Measurements from ENCODE around the gene CCDC102A.

DNA sequence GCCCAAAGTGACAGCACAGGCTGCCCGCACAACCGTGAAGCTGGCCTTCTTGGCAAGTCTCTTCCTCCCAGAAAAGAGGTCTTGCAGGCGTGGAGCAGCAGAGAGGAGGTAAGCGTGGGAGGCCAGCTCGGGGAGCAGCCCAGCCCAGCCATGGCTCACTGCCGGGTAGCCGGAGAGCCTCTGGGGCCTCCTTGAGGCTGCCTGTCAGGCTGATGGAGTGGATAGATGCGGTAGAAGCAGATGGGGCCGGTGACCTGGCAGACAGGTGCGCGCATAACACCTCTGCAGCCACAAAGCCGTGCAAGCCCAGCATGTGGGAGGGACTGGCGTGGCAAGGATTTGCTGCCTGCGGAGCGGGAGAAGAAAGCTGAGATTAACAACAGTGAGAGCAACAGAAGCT lies 33.0 kb downstream of the CCDC102A start:
- TF ChIP-seq, protein P1, sequence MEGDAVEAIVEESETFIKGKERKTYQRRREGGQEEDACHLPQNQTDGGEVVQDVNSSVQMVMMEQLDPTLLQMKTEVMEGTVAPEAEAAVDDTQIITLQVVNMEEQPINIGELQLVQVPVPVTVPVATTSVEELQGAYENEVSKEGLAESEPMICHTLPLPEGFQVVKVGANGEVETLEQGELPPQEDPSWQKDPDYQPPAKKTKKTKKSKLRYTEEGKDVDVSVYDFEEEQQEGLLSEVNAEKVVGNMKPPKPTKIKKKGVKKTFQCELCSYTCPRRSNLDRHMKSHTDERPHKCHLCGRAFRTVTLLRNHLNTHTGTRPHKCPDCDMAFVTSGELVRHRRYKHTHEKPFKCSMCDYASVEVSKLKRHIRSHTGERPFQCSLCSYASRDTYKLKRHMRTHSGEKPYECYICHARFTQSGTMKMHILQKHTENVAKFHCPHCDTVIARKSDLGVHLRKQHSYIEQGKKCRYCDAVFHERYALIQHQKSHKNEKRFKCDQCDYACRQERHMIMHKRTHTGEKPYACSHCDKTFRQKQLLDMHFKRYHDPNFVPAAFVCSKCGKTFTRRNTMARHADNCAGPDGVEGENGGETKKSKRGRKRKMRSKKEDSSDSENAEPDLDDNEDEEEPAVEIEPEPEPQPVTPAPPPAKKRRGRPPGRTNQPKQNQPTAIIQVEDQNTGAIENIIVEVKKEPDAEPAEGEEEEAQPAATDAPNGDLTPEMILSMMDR (IDR thresholded peaks at IDR 0.05), result no peak
- no peak for TF ChIP-seq POLR2A (IDR thresholded peaks at IDR 0.05)

Data from uterus (tissue), 2 donors.